GM19372 (cell line): ENCODE data around the gene TADA2B.

Experiments
- ATAC-seq: cut with Tn5 transposase; IDR thresholded peaks from one replicate; pipeline ENCODE4 v1.9.1; 2021; ENCODE audit warnings: mild to moderate bottlenecking, low read depth, moderate library complexity; ENCODE audit not compliant: unreplicated experiment

The TADA2B gene

GRCh38 chr4:7043284-7044136 lies at the start of gene TADA2B:
Gene TADA2B (plus strand): TSS chr4:7043372. CDS start chr4:7043580, 208 bp downstream.
- ATAC-seq, result peak; percentile 21

- no peak for ATAC-seq
These were observed 46.7 kb upstream of the TADA2B start for GRCh38 chr4:6996481-6996880.

- ATAC-seq, result no peak
These were observed 43.7 kb upstream of the TADA2B start for GRCh38 chr4:6999172-7000086.

GRCh38 chr4:7000421-7001176 lies 42.6 kb upstream of the TADA2B start:
- no peak for ATAC-seq

GRCh38 chr4:7001271-7001670 lies 41.9 kb upstream of the TADA2B start:
- ATAC-seq, result no peak

GRCh38 chr4:7002336-7002735 lies 40.8 kb upstream of the TADA2B start:
- no peak for ATAC-seq

- no peak for ATAC-seq
These were observed 39.8 kb upstream of the TADA2B start for GRCh38 chr4:7003176-7003878.

GRCh38 chr4:7003879-7004240 lies 39.3 kb upstream of the TADA2B start:
- ATAC-seq, result no peak

GRCh38 chr4:7004331-7004730 lies 38.8 kb upstream of the TADA2B start:
- ATAC-seq, result no peak

- no peak for ATAC-seq
These were observed 37.6 kb upstream of the TADA2B start for GRCh38 chr4:7005571-7005970.

GRCh38 chr4:7006411-7006810 lies 36.8 kb upstream of the TADA2B start:
- no peak for ATAC-seq

GRCh38 chr4:7007142-7007907 lies 35.8 kb upstream of the TADA2B start:
- no peak for ATAC-seq

- no peak for ATAC-seq
These were observed 35.2 kb upstream of the TADA2B start for GRCh38 chr4:7007944-7008343.

- no peak for ATAC-seq
These were observed 33.6 kb upstream of the TADA2B start for GRCh38 chr4:7009564-7009963.

- no peak for ATAC-seq
These were observed 30.0 kb upstream of the TADA2B start for GRCh38 chr4:7013175-7013574.

GRCh38 chr4:7014815-7015214 lies 28.4 kb upstream of the TADA2B start:
- ATAC-seq, result no peak

GRCh38 chr4:7015383-7016035 lies 27.7 kb upstream of the TADA2B start:
- no peak for ATAC-seq

GRCh38 chr4:7016086-7016485 lies 27.1 kb upstream of the TADA2B start:
- ATAC-seq, result no peak

- ATAC-seq, result no peak
These were observed 26.7 kb upstream of the TADA2B start for GRCh38 chr4:7016512-7016911.
